H9 (cell line): ENCODE results near the gene MYO15B. TPM values are rescaled to one million over a fixed set of nuclear protein-coding genes. Genes with fewer than 3 reads are reported as not detected.
A peak's percentile ranks its signal among the peaks of the same experiment; 100 is the strongest.

Source experiments
- DNase-seq: peaks from one replicate; pipeline ENCODE4 v3.0.0-alpha.2; 2017
- H2AFZ ChIP-seq: one replicate; pipeline ENCODE4 v1.6.1; 2013; ENCODE audit warnings: mild to moderate bottlenecking, low read length, control low read depth, moderate library complexity
- H2AK5ac ChIP-seq: 2 replicates; pipeline ENCODE4 v1.6.1; 2013; ENCODE audit warnings: low read length, control low read depth, mixed read lengths; ENCODE audit not compliant: insufficient read length
- H2BK120ac ChIP-seq: one replicate; pipeline ENCODE4 v1.6.1; 2013; ENCODE audit warnings: low read depth, mild to moderate bottlenecking, low read length, control low read depth, inconsistent platforms; ENCODE audit not compliant: poor library complexity, severe bottlenecking
- H2BK12ac ChIP-seq: 2 replicates; pipeline ENCODE4 v1.6.1; 2013; ENCODE audit warnings: low read length, control low read depth, mixed read lengths, low read depth; ENCODE audit not compliant: insufficient read length
- H2BK15ac ChIP-seq: 2 replicates; pipeline ENCODE4 v1.6.1; 2013; ENCODE audit warnings: low read depth, low read length, control low read depth
- H2BK20ac ChIP-seq: one replicate; pipeline ENCODE4 v1.6.1; 2013; ENCODE audit warnings: low read depth, mild to moderate bottlenecking, low read length, control low read depth, inconsistent platforms; ENCODE audit not compliant: poor library complexity, severe bottlenecking
- H2BK5ac ChIP-seq: 2 replicates; pipeline ENCODE4 v1.6.1; 2013; ENCODE audit warnings: low read length, control low read depth, mixed read lengths; ENCODE audit not compliant: insufficient read length
- H3K14ac ChIP-seq: 2 replicates; pipeline ENCODE4 v1.6.1; 2013; ENCODE audit warnings: low read length, control low read depth; ENCODE audit not compliant: insufficient read depth
- H3K18ac ChIP-seq: 2 replicates; pipeline ENCODE4 v1.6.1; 2013; ENCODE audit warnings: low read depth, mild to moderate bottlenecking, mixed read lengths, low read length, control low read depth; ENCODE audit not compliant: insufficient read length
- H3K23ac ChIP-seq: 2 replicates; pipeline ENCODE4 v1.6.1; 2013; ENCODE audit warnings: low read length, control low read depth, mixed read lengths, low read depth; ENCODE audit not compliant: insufficient read length
- H3K23me2 ChIP-seq: 2 replicates; pipeline ENCODE4 v1.6.1; 2013; ENCODE audit warnings: low read depth, mild to moderate bottlenecking, mixed read lengths, low read length, control low read depth; ENCODE audit not compliant: insufficient read length, poor library complexity, severe bottlenecking
- H3K27ac ChIP-seq: 2 replicates; pipeline ENCODE4 v1.5.1; 2013; ENCODE audit warnings: low read length, control low read depth, mixed read lengths, low read depth; ENCODE audit not compliant: insufficient read length
- H3K27me3 ChIP-seq: 2 replicates; pipeline ENCODE4 v1.6.1; 2013; ENCODE audit warnings: low read length, control low read depth, inconsistent platforms; ENCODE audit not compliant: insufficient read depth
- H3K4ac ChIP-seq: 2 replicates; pipeline ENCODE4 v1.6.1; 2013; ENCODE audit warnings: low read depth, mild to moderate bottlenecking, control low read depth, inconsistent platforms, low read length, moderate library complexity
- H3K4me1 ChIP-seq: 2 replicates; pipeline ENCODE4 v1.6.1; 2013; ENCODE audit warnings: low read length, control low read depth, inconsistent platforms; ENCODE audit not compliant: insufficient read depth
- H3K4me2 ChIP-seq: 2 replicates; pipeline ENCODE4 v1.6.1; 2013; ENCODE audit warnings: low read length, control low read depth, mixed read lengths; ENCODE audit not compliant: insufficient read length, insufficient read depth
- H3K56ac ChIP-seq: 2 replicates; pipeline ENCODE4 v1.6.1; 2013; ENCODE audit warnings: low read depth, mild to moderate bottlenecking, mixed read lengths, low read length, control low read depth; ENCODE audit not compliant: insufficient read length
- H3K79me1 ChIP-seq: 2 replicates; pipeline ENCODE4 v1.6.1; 2013; ENCODE audit warnings: low read depth, mild to moderate bottlenecking, moderate library complexity, low read length, control low read depth, inconsistent platforms; ENCODE audit not compliant: insufficient read depth, poor library complexity, severe bottlenecking
- H3K79me2 ChIP-seq: 2 replicates; pipeline ENCODE4 v1.6.1; 2013; ENCODE audit warnings: low read length, control low read depth, inconsistent platforms; ENCODE audit not compliant: insufficient read depth
- H3K9ac ChIP-seq: 2 replicates; pipeline ENCODE4 v1.6.1; 2013; ENCODE audit warnings: low read length, control low read depth, mixed read lengths; ENCODE audit not compliant: insufficient read length; ENCODE audit errors: extremely low read depth
- H3K9me3 ChIP-seq: one replicate; pipeline ENCODE4 v1.6.1; 2013; ENCODE audit warnings: low read depth, low read length, inconsistent platforms; ENCODE audit not compliant: control insufficient read depth
- H3T11ph ChIP-seq: one replicate; pipeline ENCODE4 v1.6.1; 2013; ENCODE audit warnings: mild to moderate bottlenecking, low read length, control low read depth, inconsistent platforms
- H4K20me1 ChIP-seq: one replicate; pipeline ENCODE4 v1.6.1; 2013; ENCODE audit not compliant: control insufficient read depth, insufficient read length, insufficient read depth
- H4K5ac ChIP-seq: 2 replicates; pipeline ENCODE4 v1.6.1; 2013; ENCODE audit warnings: low read depth, mild to moderate bottlenecking, mixed read lengths, low read length, control low read depth; ENCODE audit not compliant: insufficient read length
- H4K8ac ChIP-seq: replicated peaks from 2 replicates; pipeline ENCODE4 v1.6.1; 2013; ENCODE audit warnings: low read length, control low read depth, mixed read lengths, low read depth; ENCODE audit not compliant: insufficient read length
- H4K91ac ChIP-seq: 2 replicates; pipeline ENCODE4 v1.6.1; 2013; ENCODE audit warnings: low read depth, mild to moderate bottlenecking, moderate library complexity, mixed read lengths, low read length, control low read depth; ENCODE audit not compliant: insufficient read length
- H3K27ac Mint-ChIP-seq, 3 experiments: 2 replicates in 2 of 3; 3 replicates in 1 of 3; pipeline ENCODE4 v1.8.0; 2020 to 2021; ENCODE audit warnings: mixed read lengths in 3 of 3, mild to moderate bottlenecking in 1 of 3, moderate library complexity in 1 of 3
- H3K27me3 Mint-ChIP-seq: 2 replicates; pipeline ENCODE4 v1.8.0; 2021; ENCODE audit warnings: low read depth, mild to moderate bottlenecking, moderate library complexity, mixed read lengths
- H3K36me3 Mint-ChIP-seq, 3 experiments: 2 replicates in 2 of 3; 3 replicates in 1 of 3; pipeline ENCODE4 v1.8.0; 2020 to 2021; ENCODE audit warnings: low read depth in 3 of 3, mixed read lengths in 3 of 3; ENCODE audit not compliant: insufficient read depth in 1 of 3
- H3K4me1 Mint-ChIP-seq, 2 experiments: 2 replicates each; pipeline ENCODE4 v1.8.0; 2020; ENCODE audit warnings: mixed read lengths in 2 of 2
- H3K4me3 Mint-ChIP-seq, 2 experiments: 2 replicates in 1 of 2; 3 replicates in 1 of 2; pipeline ENCODE4 v1.8.0; 2020 to 2021; ENCODE audit warnings: mild to moderate bottlenecking in 2 of 2, mixed read lengths in 2 of 2, moderate library complexity in 1 of 2
- H3K9me3 Mint-ChIP-seq, 2 experiments: 2 replicates in 1 of 2; 3 replicates in 1 of 2; pipeline ENCODE4 v1.8.0; 2020; ENCODE audit warnings: mild to moderate bottlenecking in 2 of 2, mixed read lengths in 2 of 2, moderate library complexity in 1 of 2
- CTCF ChIP-seq: fragments of 200-600 bp; sonication (generic); conservative IDR thresholded peaks from 3 replicates; pipeline ENCODE4 v1.8.0; 2021; ENCODE audit warnings: antibody characterized with exemption, mild to moderate bottlenecking
- WGBS: extraction: QIAGEN DNeasy Blood & Tissue Kit; methylation state at CpG from one replicate; pipeline ENCODE4 v1.1.7; 2013; ENCODE audit warnings: missing lambda C conversion rate, low lambda C conversion rate, mixed read lengths; ENCODE audit not compliant: insufficient read length; ENCODE audit errors: extremely low coverage; 5-methylcytosine and 5-hydroxymethylcytosine counted together
- total RNA-seq: library from RNA; stranded (reverse); gene quantifications from 2 replicates; pipeline ENCODE4 v1.2.1, GENCODE V29; 2021

Gene MYO15B
- total RNA-seq, 1 experiment from 2014 or later = 41.9 TPM

GRCh38 chr17:75573540-75573957 lies 14.1 kb upstream of the MYO15B start:
- Histone ChIP-seq H3T11ph (no peak overlapping the region), H2BK5ac (no peak overlapping the region), H2BK15ac (no peak overlapping the region), H2BK120ac (no peak overlapping the region), H3K79me2 (no peaks in the 10 kb centered on the region), H4K5ac (no peak overlapping the region), H3K4me1 (no peaks in the 10 kb centered on the region), H3K27me3 (no peaks in the 10 kb centered on the region), H2BK20ac (no peak overlapping the region), H4K8ac (no peak overlapping the region), H3K27ac (no peak overlapping the region), H3K4me2 (no peak overlapping the region), H3K18ac (no peak overlapping the region), H3K4ac (no peak overlapping the region), H3K23me2 (no peaks in the 10 kb centered on the region), H3K14ac (no peak overlapping the region), H4K20me1 (no peaks in the 10 kb centered on the region), H3K23ac (no peak overlapping the region), H4K91ac (no peak overlapping the region), H2AK5ac (no peak overlapping the region), H2BK12ac (no peak overlapping the region), H2AFZ (no peak overlapping the region), H3K79me1 (no peaks in the 10 kb centered on the region), H3K56ac (no peak overlapping the region), H3K9me3 (no peaks in the 10 kb centered on the region), H3K9ac (no peak overlapping the region)
- no CpG with 5 or more reads among the region's 16 CpGs for WGBS
- TF ChIP-seq CTCF = no peak
- H3K27ac Mint-ChIP-seq = peak overlapping the region in 1 of 3 experiments; percentile 85; a peak in 1 of 7 replicates
- peaks cover 1% of the 10 kb centered on the region; the same call in 1 of the 2 replicates for H3K27me3 Mint-ChIP-seq
- H3K36me3 Mint-ChIP-seq = peaks cover 2 to 12% (median 4%) of the 10 kb centered on the region in 3 experiments; a peak in 5 of 7 replicates
- H3K4me1 Mint-ChIP-seq = no peaks in the 10 kb centered on the region; a peak in 1 of 4 replicates
- no peaks in the 10 kb centered on the region for H3K9me3 Mint-ChIP-seq
- DNase-seq = no peak
- H3K4me3 Mint-ChIP-seq = no peak overlapping the region
